A673 (cell line): ENCODE data around the gene UBL7.

Experiments used
- CTCF ChIP-seq: fragments of 300-800, 200-600 bp; sonication (generic); conservative IDR thresholded peaks from 2 replicates; pipeline ENCODE4 v1.5.1; 2017; ENCODE audit warnings: low read depth, mild to moderate bottlenecking, antibody characterized with exemption, low read length, moderate library complexity, mixed read lengths
- EZH2 ChIP-seq: fragments of 200-600 bp; sonication (generic); IDR thresholded peaks from 2 replicates; pipeline ENCODE4 v1.6.1; 2017; ENCODE audit warnings: borderline replicate concordance, low read depth, mild to moderate bottlenecking, mixed read lengths, antibody characterized with exemption, low read length; ENCODE audit not compliant: poor library complexity, severe bottlenecking

- no peak for TF ChIP-seq CTCF
- TF ChIP-seq EZH2, result no peak
Observed at GRCh38 chr15:74412159-74412558, 48.8 kb downstream of the UBL7 start.
